Measurements from ENCODE around the gene TOR4A. TPM values are rescaled to one million over a fixed set of nuclear protein-coding genes. Genes with fewer than 3 reads are reported as not detected.
"Not testable (repeated sequence)": the region's sequence is repeated elsewhere in the genome, so short reads cannot be mapped to it uniquely, and the experiment has no call there.

The TOR4A gene
- total and polyA plus RNA-seq, 3 donors from 2014 or later: 2.1 to 4.5 (median 3.4) TPM

- H3K27me3 ChIP-seq: no peaks in the 10 kb centered on the region
These were observed 48.3 kb downstream of the TOR4A start for GRCh38 chr9:137325799-137326198.

GRCh38 chr9:137326445-137327065, 49.0 kb downstream of the TOR4A start:
- 85 to 88% methylated on average over 19 of the region's 19 CpGs for WGBS, 2 donors
- Histone ChIP-seq H3K36me3 (ENCODE audit: low read depth, missing control alignments) (no peaks in the 10 kb centered on the region), H3K27ac (no peak overlapping the region), H3K4me3 (no peak overlapping the region), H3K27me3 (no peaks in the 10 kb centered on the region), H3K9me3 (no peaks in the 10 kb centered on the region), H3K4me1 (no peaks in the 10 kb centered on the region)
- intact Hi-C loops (cut with DNase I; ENCODE audit: low total_unique reads): no loop called here
- peak; percentile 14 for DNase-seq
- TF ChIP-seq CTCF (IDR thresholded peaks at IDR 0.05) (no peak), POLR2A (IDR thresholded peaks at IDR 0.05) (no peak)

More at GRCh38 chr9:137325799-137326198, 48.3 kb downstream of the TOR4A start:
- no peak overlapping the region for H3K27ac ChIP-seq
- 90 to 93% methylated on average over 12 of the region's 12 CpGs for WGBS, 2 donors
- intact Hi-C loops (cut with DNase I; ENCODE audit: low total_unique reads): no loop called here
- H3K9me3 ChIP-seq: no peaks in the 10 kb centered on the region
- H3K4me1 ChIP-seq: no peaks in the 10 kb centered on the region
- no peak overlapping the region for H3K4me3 ChIP-seq
- no peak for DNase-seq
- TF ChIP-seq POLR2A (IDR thresholded peaks at IDR 0.05): no peak
- TF ChIP-seq CTCF (IDR thresholded peaks at IDR 0.05): no peak
- no peaks in the 10 kb centered on the region for H3K36me3 ChIP-seq (ENCODE audit: low read depth, missing control alignments)

- intact Hi-C loops (cut with DNase I; ENCODE audit: low total_unique reads); H3K4me3 ChIP-seq; H3K36me3 ChIP-seq (ENCODE audit: low read depth, missing control alignments); H3K9me3 ChIP-seq; H3K27ac ChIP-seq; H3K27me3 ChIP-seq; H3K4me1 ChIP-seq; DNase-seq: not testable (repeated sequence)
- WGBS, 2 donors: 68 to 71% methylated on average over 8 of the region's 8 CpGs
These were observed 50.4 kb downstream of the TOR4A start for GRCh38 chr9:137327641-137328550.

- H3K9me3 ChIP-seq; DNase-seq; H3K27ac ChIP-seq; intact Hi-C loops (cut with DNase I; ENCODE audit: low total_unique reads); H3K27me3 ChIP-seq; H3K4me3 ChIP-seq; H3K36me3 ChIP-seq (ENCODE audit: low read depth, missing control alignments); H3K4me1 ChIP-seq: not testable (repeated sequence)
- 30 to 54% methylated on average over 4 to 22 of the region's 26 CpGs for WGBS, 2 donors
These were observed 52.1 kb downstream of the TOR4A start for GRCh38 chr9:137329590-137329989.

GRCh38 chr9:137330689-137331088, 53.2 kb downstream of the TOR4A start:
- no peaks in the 10 kb centered on the region for H3K27me3 ChIP-seq
- intact Hi-C loops (cut with DNase I; ENCODE audit: low total_unique reads): no loop called here
- no peak for TF ChIP-seq POLR2A (IDR thresholded peaks at IDR 0.05)
- TF ChIP-seq CTCF (IDR thresholded peaks at IDR 0.05): no peak

More at GRCh38 chr9:137330689-137331088, 53.2 kb downstream of the TOR4A start:
- no peak for DNase-seq
- no peaks in the 10 kb centered on the region for H3K9me3 ChIP-seq
- no peaks in the 10 kb centered on the region for H3K36me3 ChIP-seq (ENCODE audit: low read depth, missing control alignments)
- H3K27ac ChIP-seq: no peak overlapping the region
- H3K4me1 ChIP-seq: no peaks in the 10 kb centered on the region
- WGBS, 2 donors: 82 to 83% methylated on average over 6 of the region's 6 CpGs
- H3K4me3 ChIP-seq: no peak overlapping the region
